Measurements from ENCODE around the gene YAE1. TPM values are rescaled to one million over a fixed set of nuclear protein-coding genes. Genes with fewer than 3 reads are reported as not detected.

YAE1 gene
- total and polyA plus RNA-seq, 2 experiments from 2014 or later, result 30.5 to 107 TPM

DNA sequence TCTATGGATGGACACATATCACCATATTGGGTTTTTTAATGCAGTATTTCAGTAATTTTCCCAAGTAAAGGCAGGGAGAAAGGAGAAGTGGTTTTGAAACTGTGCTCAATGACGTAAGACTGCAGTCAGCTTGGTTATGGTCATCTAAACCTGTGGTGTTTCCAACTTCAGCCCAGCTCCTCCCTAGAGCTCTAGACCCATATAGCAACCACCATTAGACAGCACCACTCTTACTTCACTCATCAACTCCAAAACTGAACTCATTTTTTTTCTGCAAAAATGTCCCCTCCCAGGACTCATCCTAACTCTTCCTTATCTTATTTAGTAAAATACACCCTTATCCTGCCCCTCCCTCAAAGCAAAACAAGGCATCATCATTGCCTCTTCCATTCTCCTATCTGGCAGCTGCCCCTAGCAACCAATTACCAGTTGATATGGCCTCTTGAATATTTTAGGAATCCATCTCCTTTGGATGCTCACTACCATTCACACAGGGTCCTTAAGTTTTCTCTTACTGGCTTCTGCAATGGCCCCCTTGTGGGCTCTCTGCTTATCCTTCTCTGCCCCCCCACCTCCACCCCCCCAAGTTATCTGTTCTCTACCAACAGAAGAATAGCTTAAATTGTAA lies 55.7 kb downstream of the YAE1 start (continued):
- TF ChIP-seq, protein P1, sequence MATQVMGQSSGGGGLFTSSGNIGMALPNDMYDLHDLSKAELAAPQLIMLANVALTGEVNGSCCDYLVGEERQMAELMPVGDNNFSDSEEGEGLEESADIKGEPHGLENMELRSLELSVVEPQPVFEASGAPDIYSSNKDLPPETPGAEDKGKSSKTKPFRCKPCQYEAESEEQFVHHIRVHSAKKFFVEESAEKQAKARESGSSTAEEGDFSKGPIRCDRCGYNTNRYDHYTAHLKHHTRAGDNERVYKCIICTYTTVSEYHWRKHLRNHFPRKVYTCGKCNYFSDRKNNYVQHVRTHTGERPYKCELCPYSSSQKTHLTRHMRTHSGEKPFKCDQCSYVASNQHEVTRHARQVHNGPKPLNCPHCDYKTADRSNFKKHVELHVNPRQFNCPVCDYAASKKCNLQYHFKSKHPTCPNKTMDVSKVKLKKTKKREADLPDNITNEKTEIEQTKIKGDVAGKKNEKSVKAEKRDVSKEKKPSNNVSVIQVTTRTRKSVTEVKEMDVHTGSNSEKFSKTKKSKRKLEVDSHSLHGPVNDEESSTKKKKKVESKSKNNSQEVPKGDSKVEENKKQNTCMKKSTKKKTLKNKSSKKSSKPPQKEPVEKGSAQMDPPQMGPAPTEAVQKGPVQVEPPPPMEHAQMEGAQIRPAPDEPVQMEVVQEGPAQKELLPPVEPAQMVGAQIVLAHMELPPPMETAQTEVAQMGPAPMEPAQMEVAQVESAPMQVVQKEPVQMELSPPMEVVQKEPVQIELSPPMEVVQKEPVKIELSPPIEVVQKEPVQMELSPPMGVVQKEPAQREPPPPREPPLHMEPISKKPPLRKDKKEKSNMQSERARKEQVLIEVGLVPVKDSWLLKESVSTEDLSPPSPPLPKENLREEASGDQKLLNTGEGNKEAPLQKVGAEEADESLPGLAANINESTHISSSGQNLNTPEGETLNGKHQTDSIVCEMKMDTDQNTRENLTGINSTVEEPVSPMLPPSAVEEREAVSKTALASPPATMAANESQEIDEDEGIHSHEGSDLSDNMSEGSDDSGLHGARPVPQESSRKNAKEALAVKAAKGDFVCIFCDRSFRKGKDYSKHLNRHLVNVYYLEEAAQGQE (IDR thresholded peaks at IDR 0.05; ENCODE audit: unreplicated experiment), result no peak
- no peak for TF ChIP-seq POLR2AphosphoS5 (IDR thresholded peaks at IDR 0.05; ENCODE audit: low read depth)
- TF ChIP-seq ZNF114 (CRISPR knock-in tag; IDR thresholded peaks at IDR 0.05), result no peak
- no peak for TF ChIP-seq CREB1 (CRISPR knock-in tag; IDR thresholded peaks at IDR 0.05; ENCODE audit: low read depth)
- TF ChIP-seq NANOG (IDR thresholded peaks at IDR 0.05; ENCODE audit: borderline replicate concordance), result no peak
- TF ChIP-seq EZH2 (IDR thresholded peaks at IDR 0.05; ENCODE audit: low read depth, unreplicated experiment), result no peak
- TF ChIP-seq ZNF331 (CRISPR knock-in tag; IDR thresholded peaks at IDR 0.05; ENCODE audit: low read depth), result no peak
- TF ChIP-seq, protein P2, sequence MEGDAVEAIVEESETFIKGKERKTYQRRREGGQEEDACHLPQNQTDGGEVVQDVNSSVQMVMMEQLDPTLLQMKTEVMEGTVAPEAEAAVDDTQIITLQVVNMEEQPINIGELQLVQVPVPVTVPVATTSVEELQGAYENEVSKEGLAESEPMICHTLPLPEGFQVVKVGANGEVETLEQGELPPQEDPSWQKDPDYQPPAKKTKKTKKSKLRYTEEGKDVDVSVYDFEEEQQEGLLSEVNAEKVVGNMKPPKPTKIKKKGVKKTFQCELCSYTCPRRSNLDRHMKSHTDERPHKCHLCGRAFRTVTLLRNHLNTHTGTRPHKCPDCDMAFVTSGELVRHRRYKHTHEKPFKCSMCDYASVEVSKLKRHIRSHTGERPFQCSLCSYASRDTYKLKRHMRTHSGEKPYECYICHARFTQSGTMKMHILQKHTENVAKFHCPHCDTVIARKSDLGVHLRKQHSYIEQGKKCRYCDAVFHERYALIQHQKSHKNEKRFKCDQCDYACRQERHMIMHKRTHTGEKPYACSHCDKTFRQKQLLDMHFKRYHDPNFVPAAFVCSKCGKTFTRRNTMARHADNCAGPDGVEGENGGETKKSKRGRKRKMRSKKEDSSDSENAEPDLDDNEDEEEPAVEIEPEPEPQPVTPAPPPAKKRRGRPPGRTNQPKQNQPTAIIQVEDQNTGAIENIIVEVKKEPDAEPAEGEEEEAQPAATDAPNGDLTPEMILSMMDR (conservative IDR thresholded peaks at IDR 0.05; ENCODE audit: low read depth in 2 of 2), result no peak

Other genes with a start within 250 kb of the YAE1 start
- 43.5 and 51.9 TPM in 2 replicates for gene RALA, start 57.2 kb downstream of the YAE1 start, total RNA-seq (2014; rRNA removed; shearing (Covaris generic))
- 220 and 231 TPM in 2 replicates for gene RALA, start 57.2 kb downstream of the YAE1 start, polyA plus RNA-seq (2016; fragmentation: Nextera tagmentation; extraction: Ambion mirVana)

Data from GM23338 (cell line).